Coronary artery (tissue), 2 donors: ENCODE results near the gene PIEZO2.

ENCODE experiments used
- DNase-seq: peaks from one replicate; pipeline ENCODE4 v3.0.0-alpha.2; 2017; ENCODE audit warnings: low spot score
- H3K27ac ChIP-seq, 2 donors: fragments of 200-600 bp; sonication (generic); one replicate each; pipeline ENCODE4 v1.5.1; 2016 to 2019
- H3K4me3 ChIP-seq: fragments of 200-600 bp; sonication (generic); 2 replicates; pipeline ENCODE4 v1.5.1; 2016; ENCODE audit warnings: mild to moderate bottlenecking, moderate library complexity
- CTCF ChIP-seq: fragments of 200-600 bp; sonication (generic); IDR thresholded peaks from one replicate; pipeline ENCODE4 v1.5.1; 2019; ENCODE audit warnings: antibody characterized with exemption

The PIEZO2 gene

DNA sequence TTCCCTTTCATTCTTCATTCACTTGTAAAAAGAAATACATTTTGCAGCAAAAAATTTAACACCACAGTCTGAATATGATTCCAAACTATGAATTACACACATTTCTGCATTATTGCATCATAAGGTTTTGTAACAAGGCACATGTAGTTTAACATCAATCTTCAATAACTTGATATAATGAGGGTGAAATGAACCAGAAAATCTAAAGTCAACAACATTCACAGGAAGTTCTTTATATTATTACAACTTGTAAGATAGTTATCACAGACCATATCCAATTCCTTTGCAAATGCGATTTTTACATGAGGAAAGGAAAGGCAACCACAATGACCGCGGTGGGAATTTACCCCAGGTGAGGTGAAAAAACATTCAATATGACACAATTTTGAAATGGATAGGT, 410.2 kb downstream of the PIEZO2 start:
- H3K4me3 ChIP-seq, result no peak overlapping the region
- no peak overlapping the region for H3K27ac ChIP-seq
- DNase-seq, result no peak
- TF ChIP-seq CTCF, result no peak

DNA sequence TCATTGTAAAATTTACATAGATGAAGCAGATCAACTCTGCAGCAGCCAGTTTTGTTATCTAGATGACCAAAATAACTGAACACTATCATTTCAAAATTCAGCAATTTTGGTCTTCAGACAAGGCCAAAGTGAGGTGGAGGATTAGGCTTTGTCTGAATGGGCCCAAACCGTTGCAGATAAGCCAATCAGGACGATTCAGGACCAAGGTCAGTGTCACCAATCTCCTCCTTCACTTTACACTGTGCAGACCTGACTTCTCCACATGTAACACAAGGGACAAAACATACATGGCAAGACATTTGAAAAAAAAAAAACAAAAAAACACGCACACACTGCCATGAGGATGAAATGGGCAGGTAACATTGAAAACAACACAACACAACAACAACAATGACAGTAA, 412.4 kb downstream of the PIEZO2 start:
- H3K27ac ChIP-seq, result no peak overlapping the region
- H3K4me3 ChIP-seq, result no peak overlapping the region
- TF ChIP-seq CTCF, result no peak
- no peak for DNase-seq

DNA sequence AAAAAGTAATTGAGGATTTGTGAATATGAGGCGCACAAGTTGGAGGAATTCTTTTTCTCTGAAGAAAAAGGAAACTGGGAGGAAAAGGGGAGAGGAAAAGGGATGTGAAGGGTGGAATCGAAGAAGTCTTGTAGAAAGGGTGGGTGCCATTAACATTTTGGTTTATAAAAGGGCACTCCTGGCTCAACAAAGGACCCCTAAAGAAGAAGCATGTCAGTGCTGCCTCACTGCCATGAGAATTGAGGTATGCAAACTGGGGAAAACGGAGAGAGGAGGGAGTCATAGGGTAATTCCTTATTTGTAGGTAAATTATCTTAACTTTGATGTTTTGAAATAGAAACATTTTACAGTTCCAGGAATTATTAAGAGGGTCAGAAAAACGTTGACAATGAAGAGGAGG, 416.4 kb downstream of the PIEZO2 start:
- no peak for DNase-seq
- Histone ChIP-seq H3K27ac (no peak overlapping the region), H3K4me3 (no peak overlapping the region)
- no peak for TF ChIP-seq CTCF

DNA sequence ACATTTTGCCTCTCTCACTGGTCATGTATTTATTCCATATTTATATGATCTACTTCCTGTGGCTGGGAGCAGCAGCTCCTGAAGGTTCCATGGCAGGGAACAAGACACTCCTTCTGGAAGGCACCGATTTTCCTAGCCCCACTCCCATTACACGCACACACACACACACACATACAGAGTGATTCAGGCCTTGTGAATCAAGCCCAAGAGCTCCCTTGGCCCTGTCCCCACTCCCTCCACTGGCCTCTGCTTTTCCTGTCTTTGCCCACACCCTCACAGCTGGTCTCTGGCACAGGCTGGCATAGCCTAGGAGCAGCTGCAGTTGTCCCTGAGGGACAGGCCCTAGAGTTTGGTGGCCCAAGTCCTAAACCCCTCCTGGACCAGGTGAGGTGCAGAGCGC, 421.9 kb downstream of the PIEZO2 start:
- H3K27ac ChIP-seq, result no peak overlapping the region
- no peak for TF ChIP-seq CTCF
- H3K4me3 ChIP-seq, result no peak overlapping the region
- DNase-seq, result no peak

- no peak for TF ChIP-seq CTCF
- DNase-seq, result no peak
- Histone ChIP-seq H3K4me3 (no peak overlapping the region), H3K27ac (no peak overlapping the region)
Measured at GRCh38 chr18:10726198-10727068, 422.9 kb downstream of the PIEZO2 start.

DNA sequence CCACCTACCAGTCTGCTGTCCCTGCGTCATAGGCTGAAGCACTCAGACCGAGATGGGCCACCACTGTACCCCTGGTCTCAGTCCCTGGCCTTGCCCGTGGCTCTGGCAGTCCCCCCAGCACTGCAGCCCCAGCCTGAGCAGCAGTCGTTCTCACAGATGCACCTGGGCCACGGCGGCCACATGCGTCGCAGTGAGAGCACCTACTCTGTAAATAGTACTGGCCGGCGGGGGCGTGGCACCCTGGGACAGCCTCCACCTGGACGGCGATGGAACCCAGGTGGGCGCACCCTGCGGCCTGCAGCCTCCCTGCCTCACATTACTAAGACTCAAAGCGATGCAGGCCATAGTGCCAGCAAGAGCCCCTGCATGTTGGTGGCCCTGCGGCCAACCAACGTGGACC, 424.7 kb downstream of the PIEZO2 start:
- Histone ChIP-seq H3K27ac (no peak overlapping the region), H3K4me3 (no peak overlapping the region)
- no peak for DNase-seq
- no peak for TF ChIP-seq CTCF

GRCh38 chr18:10723496-10723895, 425.9 kb downstream of the PIEZO2 start:
- no peak for TF ChIP-seq CTCF
- DNase-seq, result no peak
- no peak overlapping the region for H3K4me3 ChIP-seq
- no peak overlapping the region for H3K27ac ChIP-seq
